Stimulated activated effector memory CD8-positive, alpha-beta T cell treated with anti-CD3 and anti-CD28 coated beads, Interleukin-12 subunit alpha, Interleukin-12 subunit beta, amount 100 ng/mL, for 72 hours (primary cell): ENCODE data around the gene DEK.
"Not testable (repeated sequence)": the region's sequence is repeated elsewhere in the genome, so short reads cannot be mapped to it uniquely, and the experiment has no call there.

Experiments
- ATAC-seq: fragments of 150-1000 bp; cut with Tn5 transposase; 2 replicates; pipeline ENCODE4 v1.10.0; 2021
- DNase-seq, 2 donors: peaks; one replicate each; pipeline ENCODE4 v3.0.0; 2021 to 2022; ENCODE audit warnings: low spot score in 2 of 2
- H3K27ac Mint-ChIP-seq: one replicate; pipeline ENCODE4 v1.8.0; 2022; ENCODE audit warnings: mild to moderate bottlenecking, mixed read lengths
- H3K36me3 Mint-ChIP-seq: one replicate; pipeline ENCODE4 v1.8.0; 2022; ENCODE audit warnings: mild to moderate bottlenecking, mixed read lengths
- H3K4me1 Mint-ChIP-seq: one replicate; pipeline ENCODE4 v1.8.0; 2022; ENCODE audit warnings: mixed read lengths
- H3K4me3 Mint-ChIP-seq: one replicate; pipeline ENCODE4 v1.8.0; 2022; ENCODE audit warnings: mild to moderate bottlenecking, mixed read lengths
- H3K9me3 Mint-ChIP-seq: one replicate; pipeline ENCODE4 v1.8.0; 2022; ENCODE audit warnings: mixed read lengths

Gene DEK

GRCh38 chr6:18264219-18264922, at the start of gene DEK:
TSS of gene DEK (minus strand) at chr6:18264530. CDS start at chr6:18263987, 543 bp downstream.
- peak; percentile 79 for ATAC-seq
- Mint-ChIP-seq H3K4me1 (peaks cover 53% of the 10 kb centered on the region), H3K36me3 (peaks cover 62% of the 10 kb centered on the region), H3K4me3 (peak within 1 kb of the TSS; percentile 93), H3K27ac (peak within 1 kb of the TSS; percentile 94), H3K9me3 (no peaks in the 10 kb centered on the region)
- peak; percentile 74 to 89 for DNase-seq

GRCh38 chr6:18312368-18312767, 48.0 kb upstream of the DEK start:
- Mint-ChIP-seq H3K4me3 (no peak overlapping the region), H3K27ac (no peak overlapping the region), H3K9me3 (peaks cover 3% of the 10 kb centered on the region), H3K4me1 (no peaks in the 10 kb centered on the region), H3K36me3 (no peaks in the 10 kb centered on the region)
- ATAC-seq, result no peak
- DNase-seq, result no peak

- not testable (repeated sequence) for H3K27ac Mint-ChIP-seq, ATAC-seq, DNase-seq, H3K4me3 Mint-ChIP-seq, H3K9me3 Mint-ChIP-seq, H3K4me1 Mint-ChIP-seq, H3K36me3 Mint-ChIP-seq
These were observed 45.7 kb upstream of the DEK start for GRCh38 chr6:18310010-18310409.

- Mint-ChIP-seq H3K4me3 (no peak overlapping the region), H3K36me3 (no peaks in the 10 kb centered on the region), H3K27ac (no peak overlapping the region), H3K9me3 (peaks cover 3% of the 10 kb centered on the region), H3K4me1 (no peaks in the 10 kb centered on the region)
- DNase-seq (no peak), ATAC-seq (no peak)
These were observed 44.7 kb upstream of the DEK start for GRCh38 chr6:18309046-18309445.

- DNase-seq, result no peak
- no peak overlapping the region for H3K4me3 Mint-ChIP-seq
- no peak for ATAC-seq
- H3K4me1 Mint-ChIP-seq, result no peaks in the 10 kb centered on the region
- no peak overlapping the region for H3K27ac Mint-ChIP-seq
- peaks cover 3% of the 10 kb centered on the region for H3K9me3 Mint-ChIP-seq
- H3K36me3 Mint-ChIP-seq, result no peaks in the 10 kb centered on the region
These were observed 43.9 kb upstream of the DEK start for GRCh38 chr6:18308070-18308735.

- ATAC-seq, result no peak
These were observed 42.6 kb upstream of the DEK start for GRCh38 chr6:18306977-18307376.

GRCh38 chr6:18302561-18303439, 38.5 kb upstream of the DEK start:
- Mint-ChIP-seq H3K4me3 (no peak overlapping the region), H3K4me1 (no peaks in the 10 kb centered on the region), H3K27ac (no peak overlapping the region), H3K36me3 (no peaks in the 10 kb centered on the region), H3K9me3 (no peaks in the 10 kb centered on the region)
- no peak for DNase-seq
- ATAC-seq, result no peak

More at GRCh38 chr6:18306977-18307376, 42.6 kb upstream of the DEK start:
- H3K4me3 Mint-ChIP-seq, result no peak overlapping the region
- H3K4me1 Mint-ChIP-seq, result no peaks in the 10 kb centered on the region
- no peak overlapping the region for H3K27ac Mint-ChIP-seq
- H3K9me3 Mint-ChIP-seq, result peaks cover 3% of the 10 kb centered on the region
- DNase-seq, result no peak
- H3K36me3 Mint-ChIP-seq, result no peaks in the 10 kb centered on the region

- no peak for ATAC-seq
- Mint-ChIP-seq H3K4me3 (no peak overlapping the region), H3K36me3 (no peaks in the 10 kb centered on the region), H3K27ac (no peak overlapping the region), H3K9me3 (no peaks in the 10 kb centered on the region), H3K4me1 (no peaks in the 10 kb centered on the region)
- no peak for DNase-seq
These were observed 29.0 kb upstream of the DEK start for GRCh38 chr6:18293076-18293904.

- no peak for ATAC-seq
- no peaks in the 10 kb centered on the region for H3K4me1 Mint-ChIP-seq
- H3K36me3 Mint-ChIP-seq, result no peaks in the 10 kb centered on the region
- no peak overlapping the region for H3K4me3 Mint-ChIP-seq
- DNase-seq, result no peak
- H3K27ac Mint-ChIP-seq, result no peak overlapping the region
- H3K9me3 Mint-ChIP-seq, result no peaks in the 10 kb centered on the region
These were observed 25.0 kb upstream of the DEK start for GRCh38 chr6:18289283-18289682.

- Mint-ChIP-seq H3K9me3 (no peaks in the 10 kb centered on the region), H3K4me3 (no peak overlapping the region), H3K36me3 (no peaks in the 10 kb centered on the region), H3K27ac (no peak overlapping the region), H3K4me1 (no peaks in the 10 kb centered on the region)
- DNase-seq, result no peak
- no peak for ATAC-seq
These were observed 19.9 kb upstream of the DEK start for GRCh38 chr6:18284261-18284660.

- Mint-ChIP-seq H3K4me1 (no peaks in the 10 kb centered on the region), H3K9me3 (no peaks in the 10 kb centered on the region), H3K36me3 (no peaks in the 10 kb centered on the region), H3K27ac (no peak overlapping the region), H3K4me3 (no peak overlapping the region)
- no peak for DNase-seq
- no peak for ATAC-seq
These were observed 17.2 kb upstream of the DEK start for GRCh38 chr6:18281564-18281963.

- Mint-ChIP-seq H3K4me3 (no peak overlapping the region), H3K9me3 (no peaks in the 10 kb centered on the region), H3K36me3 (no peaks in the 10 kb centered on the region), H3K27ac (no peak overlapping the region), H3K4me1 (no peaks in the 10 kb centered on the region)
- ATAC-seq (no peak), DNase-seq (no peak)
These were observed 15.8 kb upstream of the DEK start for GRCh38 chr6:18280084-18280483.

- Mint-ChIP-seq H3K4me1 (no peaks in the 10 kb centered on the region), H3K27ac (no peak overlapping the region), H3K36me3 (no peaks in the 10 kb centered on the region), H3K9me3 (no peaks in the 10 kb centered on the region), H3K4me3 (no peak overlapping the region)
- DNase-seq (no peak), ATAC-seq (no peak)
These were observed 15.1 kb upstream of the DEK start for GRCh38 chr6:18279422-18279821.

- peak in 1 of 2 donors; percentile 47 for DNase-seq
These were observed 13.1 kb upstream of the DEK start for GRCh38 chr6:18277237-18278006.

More at GRCh38 chr6:18277237-18278006, 13.1 kb upstream of the DEK start:
- peak; percentile 21 for ATAC-seq
- Mint-ChIP-seq H3K27ac (no peak overlapping the region), H3K4me3 (peak overlapping the region; percentile 16), H3K9me3 (no peaks in the 10 kb centered on the region), H3K4me1 (no peaks in the 10 kb centered on the region), H3K36me3 (no peaks in the 10 kb centered on the region)
